ENCODE data around the gene DYTN. TPM values are rescaled to one million over a fixed set of nuclear protein-coding genes. Genes with fewer than 3 reads are reported as not detected.

Gene DYTN
- total RNA-seq, 1 donor from 2014 or later, result not detected

DNA sequence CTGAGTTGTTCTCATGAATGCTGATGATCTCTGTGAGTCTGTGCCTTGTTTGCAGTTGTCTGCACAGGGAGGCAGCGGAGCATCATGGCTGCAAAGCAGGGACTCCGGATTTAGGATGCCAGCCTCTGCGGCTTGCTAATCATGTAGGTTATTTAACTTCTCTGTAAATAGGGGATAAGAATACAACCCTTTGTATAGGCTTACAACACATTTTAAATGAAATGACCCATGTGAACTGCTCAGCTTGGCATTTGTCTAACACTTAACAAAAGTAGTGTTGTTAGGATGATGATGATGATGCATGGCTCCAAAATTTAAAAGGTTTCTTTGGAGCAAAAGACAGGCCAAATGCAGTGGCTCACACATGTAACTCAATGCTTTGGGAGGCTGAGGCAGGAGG lies 19.4 kb downstream of the DYTN start:
- peaks cover 15% of the 10 kb centered on the region for H3K27me3 Mint-ChIP-seq (ENCODE audit: low read depth)
- no peak for TF ChIP-seq CTCF (conservative IDR thresholded peaks at IDR 0.05)
- H3K9me3 Mint-ChIP-seq, result no peaks in the 10 kb centered on the region
- no peaks in the 10 kb centered on the region for H3K4me1 Mint-ChIP-seq
- H3K4me3 Mint-ChIP-seq, result no peak overlapping the region
- no peaks in the 10 kb centered on the region for H3K36me3 Mint-ChIP-seq (ENCODE audit: low read depth)
- no peak for DNase-seq (ENCODE audit: low read depth, low spot score)
- no peak overlapping the region for H3K27ac Mint-ChIP-seq (ENCODE audit: unreplicated experiment)

DNA sequence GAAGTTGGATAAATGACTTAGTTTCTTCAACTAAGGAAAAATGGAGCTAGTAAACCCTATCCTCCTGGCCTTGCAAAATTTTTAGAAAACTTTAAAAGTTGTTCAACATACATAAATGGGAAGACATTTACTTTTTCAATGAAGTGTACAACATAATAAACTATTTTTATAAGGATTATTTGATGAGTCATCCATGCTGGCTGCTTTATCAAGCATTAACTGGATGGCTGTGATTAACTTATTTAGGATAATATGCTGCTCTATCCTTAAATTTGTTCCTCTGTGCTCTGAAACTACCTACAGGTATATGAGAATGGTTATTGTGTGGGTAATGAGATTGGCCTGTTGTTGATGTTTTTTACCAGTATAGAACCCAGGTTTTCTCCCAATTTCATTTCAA lies 21.3 kb downstream of the DYTN start:
- Mint-ChIP-seq H3K9me3 (no peaks in the 10 kb centered on the region), H3K27ac (ENCODE audit: unreplicated experiment) (no peak overlapping the region), H3K4me3 (no peak overlapping the region), H3K36me3 (ENCODE audit: low read depth) (no peaks in the 10 kb centered on the region), H3K27me3 (ENCODE audit: low read depth) (peaks cover 8% of the 10 kb centered on the region), H3K4me1 (no peaks in the 10 kb centered on the region)
- no peak for TF ChIP-seq CTCF (conservative IDR thresholded peaks at IDR 0.05)
- DNase-seq (ENCODE audit: low read depth, low spot score), result no peak

DNA sequence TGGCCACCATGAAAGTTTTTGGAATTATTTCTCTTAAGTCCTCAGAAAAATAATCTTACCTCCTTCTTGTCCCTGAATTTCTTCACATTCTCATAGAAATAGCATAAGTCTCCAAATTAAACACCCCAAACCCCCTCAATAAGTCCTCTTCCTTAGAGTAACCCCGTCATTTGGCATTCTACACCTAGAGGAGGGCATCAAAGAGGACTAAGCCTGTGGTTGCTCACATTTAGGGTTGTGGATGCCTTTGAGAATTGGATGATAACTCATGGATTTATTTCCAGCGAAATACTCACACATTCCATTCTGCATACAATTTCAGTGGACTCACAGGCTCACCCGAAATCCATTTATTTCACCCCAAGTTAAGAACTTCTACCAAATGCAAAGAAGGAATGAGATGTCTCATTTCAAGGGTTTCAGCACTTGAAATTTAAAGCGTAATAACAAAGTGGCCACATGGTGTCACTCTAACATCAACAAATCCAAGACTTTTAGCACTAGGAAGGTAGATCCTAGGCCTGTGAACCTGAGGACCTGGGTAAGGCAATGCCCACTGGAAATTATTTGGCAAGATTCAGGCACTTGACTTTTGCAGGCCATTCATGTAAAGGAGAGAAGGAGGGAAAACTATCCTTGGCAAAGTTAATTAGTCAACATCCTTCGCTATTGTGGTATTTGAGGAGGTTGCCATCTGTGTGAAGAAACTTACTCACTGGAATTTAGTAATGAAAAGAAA lies 24.6 kb downstream of the DYTN start:
- TF ChIP-seq CTCF (conservative IDR thresholded peaks at IDR 0.05), result peak; percentile 81
- Mint-ChIP-seq H3K4me1 (no peaks in the 10 kb centered on the region), H3K9me3 (no peaks in the 10 kb centered on the region), H3K27me3 (ENCODE audit: low read depth) (no peaks in the 10 kb centered on the region), H3K4me3 (no peak overlapping the region), H3K27ac (ENCODE audit: unreplicated experiment) (no peak overlapping the region), H3K36me3 (ENCODE audit: low read depth) (no peaks in the 10 kb centered on the region)
- DNase-seq (ENCODE audit: low read depth, low spot score), result peak; percentile 51

DNA sequence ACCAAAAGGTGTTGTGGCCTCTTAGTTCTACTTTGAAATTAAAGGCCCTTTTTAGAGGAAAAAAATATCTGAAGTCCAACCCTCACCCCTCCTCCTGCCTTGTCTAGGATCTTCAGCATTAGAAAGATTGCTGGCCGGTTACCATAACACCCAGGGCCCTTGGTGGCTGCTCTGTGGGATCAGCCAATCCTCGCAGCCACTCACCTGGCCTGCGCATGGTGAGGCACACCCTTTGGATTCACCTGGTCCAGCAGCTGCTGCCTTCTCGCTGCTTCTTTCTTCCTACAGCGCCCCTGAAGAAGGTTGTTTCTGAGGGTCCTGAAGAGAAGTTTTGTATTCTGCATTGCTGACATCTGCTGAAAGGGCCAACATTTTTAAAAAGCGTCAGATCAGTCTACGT lies 25.2 kb downstream of the DYTN start:
- no peaks in the 10 kb centered on the region for H3K9me3 Mint-ChIP-seq
- no peak for TF ChIP-seq CTCF (conservative IDR thresholded peaks at IDR 0.05)
- no peaks in the 10 kb centered on the region for H3K27me3 Mint-ChIP-seq (ENCODE audit: low read depth)
- no peak overlapping the region for H3K27ac Mint-ChIP-seq (ENCODE audit: unreplicated experiment)
- no peaks in the 10 kb centered on the region for H3K36me3 Mint-ChIP-seq (ENCODE audit: low read depth)
- H3K4me1 Mint-ChIP-seq, result no peaks in the 10 kb centered on the region
- H3K4me3 Mint-ChIP-seq, result no peak overlapping the region
- DNase-seq (ENCODE audit: low read depth, low spot score), result no peak

GRCh38 chr2:206688990-206689389 lies 29.2 kb downstream of the DYTN start:
- H3K27ac Mint-ChIP-seq (ENCODE audit: unreplicated experiment), result no peak overlapping the region
- no peaks in the 10 kb centered on the region for H3K9me3 Mint-ChIP-seq
- H3K36me3 Mint-ChIP-seq (ENCODE audit: low read depth), result no peaks in the 10 kb centered on the region
- no peaks in the 10 kb centered on the region for H3K4me1 Mint-ChIP-seq
- no peak for TF ChIP-seq CTCF (conservative IDR thresholded peaks at IDR 0.05)
- peaks cover 9% of the 10 kb centered on the region for H3K27me3 Mint-ChIP-seq (ENCODE audit: low read depth)
- H3K4me3 Mint-ChIP-seq, result no peak overlapping the region
- no peak for DNase-seq (ENCODE audit: low read depth, low spot score)
